ENCODE results near the gene MAST1. TPM values are rescaled to one million over a fixed set of nuclear protein-coding genes. Genes with fewer than 3 reads are reported as not detected.

Gene MAST1
- total RNA-seq, 2 experiments from 2014 or later, result 0.22 to 0.60 TPM

GRCh38 chr19:12821761-12822160, 16.6 kb upstream of the MAST1 start:
- TF ChIP-seq, protein P1, sequence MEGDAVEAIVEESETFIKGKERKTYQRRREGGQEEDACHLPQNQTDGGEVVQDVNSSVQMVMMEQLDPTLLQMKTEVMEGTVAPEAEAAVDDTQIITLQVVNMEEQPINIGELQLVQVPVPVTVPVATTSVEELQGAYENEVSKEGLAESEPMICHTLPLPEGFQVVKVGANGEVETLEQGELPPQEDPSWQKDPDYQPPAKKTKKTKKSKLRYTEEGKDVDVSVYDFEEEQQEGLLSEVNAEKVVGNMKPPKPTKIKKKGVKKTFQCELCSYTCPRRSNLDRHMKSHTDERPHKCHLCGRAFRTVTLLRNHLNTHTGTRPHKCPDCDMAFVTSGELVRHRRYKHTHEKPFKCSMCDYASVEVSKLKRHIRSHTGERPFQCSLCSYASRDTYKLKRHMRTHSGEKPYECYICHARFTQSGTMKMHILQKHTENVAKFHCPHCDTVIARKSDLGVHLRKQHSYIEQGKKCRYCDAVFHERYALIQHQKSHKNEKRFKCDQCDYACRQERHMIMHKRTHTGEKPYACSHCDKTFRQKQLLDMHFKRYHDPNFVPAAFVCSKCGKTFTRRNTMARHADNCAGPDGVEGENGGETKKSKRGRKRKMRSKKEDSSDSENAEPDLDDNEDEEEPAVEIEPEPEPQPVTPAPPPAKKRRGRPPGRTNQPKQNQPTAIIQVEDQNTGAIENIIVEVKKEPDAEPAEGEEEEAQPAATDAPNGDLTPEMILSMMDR (IDR thresholded peaks at IDR 0.05), result no peak
- H3K9me3 Mint-ChIP-seq, result no peaks in the 10 kb centered on the region
- no peak for ATAC-seq (ENCODE audit: poor library complexity)
- peaks cover 25% of the 10 kb centered on the region for H3K27me3 Mint-ChIP-seq
- ChIA-PET POLR2A (no interaction called here), CTCF (no interaction called here)
- no peak overlapping the region for H3K27ac ChIP-seq (ENCODE audit: low read depth in 1 of 2, low read length in 2 of 2)
- H3K36me3 Mint-ChIP-seq (ENCODE audit: low read depth), result no peaks in the 10 kb centered on the region
- intact Hi-C loops (cut with DNase I, micrococcal nuclease), result no loop called here
- H3K4me3 Mint-ChIP-seq, result no peak overlapping the region
- no peaks in the 10 kb centered on the region for H3K36me3 ChIP-seq (ENCODE audit: insufficient read depth, low read length)
- peaks cover 17% of the 10 kb centered on the region in 2 experiments for H3K27me3 ChIP-seq (ENCODE audit: control insufficient read depth in 1 of 2, insufficient read depth in 2 of 2, low read length in 2 of 2)
- H3K4me1 Mint-ChIP-seq (ENCODE audit: low read depth), result no peaks in the 10 kb centered on the region
- peaks cover 10% of the 10 kb centered on the region for H3K4me1 ChIP-seq (ENCODE audit: insufficient read depth, low read length)
- H3K27ac Mint-ChIP-seq, result no peak overlapping the region
- no peak overlapping the region for H3K4me3 ChIP-seq (ENCODE audit: low read length)
- H3K9me3 ChIP-seq (ENCODE audit: control insufficient read depth in 1 of 2, insufficient read depth in 1 of 2, low read length in 2 of 2), result peaks cover 0 to 9% of the 10 kb centered on the region in 2 experiments
- no peak for DNase-seq

- POLR2A ChIA-PET, result no interaction called here
- ATAC-seq (ENCODE audit: poor library complexity) (peak; percentile 24), DNase-seq (peak in 4 of 14 experiments; percentile 22 to 53 (median 44))
- H3K4me3 Mint-ChIP-seq, result no peak overlapping the region
- no peak overlapping the region for H3K27ac Mint-ChIP-seq
- peaks cover 53% of the 10 kb centered on the region for H3K27me3 Mint-ChIP-seq
- Histone ChIP-seq H3K27ac (ENCODE audit: low read depth in 1 of 2, low read length in 2 of 2) (no peak overlapping the region), H3K36me3 (ENCODE audit: insufficient read depth, low read length) (no peaks in the 10 kb centered on the region), H3K27me3 (ENCODE audit: control insufficient read depth in 1 of 2, insufficient read depth in 2 of 2, low read length in 2 of 2) (peaks cover 46 to 52% of the 10 kb centered on the region in 2 experiments), H3K4me3 (ENCODE audit: low read length) (no peak overlapping the region), H3K9me3 (ENCODE audit: control insufficient read depth in 1 of 2, insufficient read depth in 1 of 2, low read length in 2 of 2) (peaks cover 0 to 19% of the 10 kb centered on the region in 2 experiments), H3K4me1 (ENCODE audit: insufficient read depth, low read length) (peaks cover 10% of the 10 kb centered on the region)
- no peaks in the 10 kb centered on the region for H3K36me3 Mint-ChIP-seq (ENCODE audit: low read depth)
- intact Hi-C loops (cut with DNase I, micrococcal nuclease), result no loop called here
- H3K4me1 Mint-ChIP-seq (ENCODE audit: low read depth), result no peaks in the 10 kb centered on the region
- CTCF ChIA-PET, result interaction anchor here (0.5 to 0.9 kb wide), 2 partner anchors 11 to 278 kb away, joined by 3 to 4 read pairs; no protein-coding TSS in a partner anchor
- H3K9me3 Mint-ChIP-seq, result no peaks in the 10 kb centered on the region
- TF ChIP-seq, protein P1 (IDR thresholded peaks at IDR 0.05), result peak; percentile 16
Measured at GRCh38 chr19:12825254-12826131, 12.8 kb upstream of the MAST1 start.

DNA sequence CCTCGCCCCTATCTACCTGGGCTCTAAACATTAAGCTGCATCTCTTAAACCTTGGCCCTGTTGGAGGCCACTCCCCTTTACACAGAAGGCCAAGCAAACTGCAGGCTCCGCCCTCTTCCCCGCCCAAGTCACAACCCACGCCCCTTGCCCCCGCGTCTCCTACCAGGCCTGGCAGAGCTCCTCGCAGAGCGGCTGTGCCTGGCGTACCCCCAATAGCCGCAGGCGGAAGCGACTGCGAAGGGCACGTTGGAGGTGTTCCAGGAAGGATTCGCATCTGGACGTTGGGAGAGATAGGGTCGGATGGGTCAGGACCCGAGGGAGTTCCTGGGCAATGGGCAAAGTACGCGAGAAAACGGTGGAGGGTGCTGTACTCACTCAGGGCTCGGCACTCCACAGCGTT, 9.8 kb upstream of the MAST1 start:
- Histone ChIP-seq H3K4me1 (ENCODE audit: insufficient read depth, low read length) (peaks cover 25% of the 10 kb centered on the region), H3K27ac (ENCODE audit: low read depth in 1 of 2, low read length in 2 of 2) (no peak overlapping the region), H3K4me3 (ENCODE audit: low read length) (no peak overlapping the region), H3K27me3 (ENCODE audit: control insufficient read depth in 1 of 2, insufficient read depth in 2 of 2, low read length in 2 of 2) (peaks cover 76 to 82% of the 10 kb centered on the region in 2 experiments), H3K36me3 (ENCODE audit: insufficient read depth, low read length) (no peaks in the 10 kb centered on the region), H3K9me3 (ENCODE audit: control insufficient read depth in 1 of 2, insufficient read depth in 1 of 2, low read length in 2 of 2) (peaks cover 0 to 27% of the 10 kb centered on the region in 2 experiments)
- H3K27me3 Mint-ChIP-seq, result peaks cover 78% of the 10 kb centered on the region
- no peaks in the 10 kb centered on the region for H3K9me3 Mint-ChIP-seq
- CTCF ChIA-PET, result interaction anchor here (1.6 to 1.7 kb wide), 2 partner anchors 46 to 71 kb away, joined by 3 read pairs; no protein-coding TSS in a partner anchor
- no peak overlapping the region for H3K4me3 Mint-ChIP-seq
- TF ChIP-seq, protein P1 (IDR thresholded peaks at IDR 0.05), result no peak
- intact Hi-C loops (cut with DNase I, micrococcal nuclease), result no loop called here
- POLR2A ChIA-PET, result interaction anchor here (0.6 kb wide), 1 partner anchor 111 kb away, joined by 3 read pairs; no protein-coding TSS in a partner anchor
- peak in 1 of 14 experiments; percentile 51 for DNase-seq
- ATAC-seq (ENCODE audit: poor library complexity), result peak; percentile 25
- no peaks in the 10 kb centered on the region for H3K36me3 Mint-ChIP-seq (ENCODE audit: low read depth)
- peaks cover 16% of the 10 kb centered on the region for H3K4me1 Mint-ChIP-seq (ENCODE audit: low read depth)
- H3K27ac Mint-ChIP-seq, result no peak overlapping the region
